GM12872 (cell line): ENCODE measurements around the gene RPUSD2.

Experiments used
- TF ChIP-seq, protein P1 (sequence below): IDR thresholded peaks from 3 replicates; pipeline ENCODE4 v1.5.1; 2011; ENCODE audit warnings: low read depth, mild to moderate bottlenecking, low read length, moderate library complexity; ENCODE audit not compliant: insufficient read depth

RPUSD2 gene

DNA sequence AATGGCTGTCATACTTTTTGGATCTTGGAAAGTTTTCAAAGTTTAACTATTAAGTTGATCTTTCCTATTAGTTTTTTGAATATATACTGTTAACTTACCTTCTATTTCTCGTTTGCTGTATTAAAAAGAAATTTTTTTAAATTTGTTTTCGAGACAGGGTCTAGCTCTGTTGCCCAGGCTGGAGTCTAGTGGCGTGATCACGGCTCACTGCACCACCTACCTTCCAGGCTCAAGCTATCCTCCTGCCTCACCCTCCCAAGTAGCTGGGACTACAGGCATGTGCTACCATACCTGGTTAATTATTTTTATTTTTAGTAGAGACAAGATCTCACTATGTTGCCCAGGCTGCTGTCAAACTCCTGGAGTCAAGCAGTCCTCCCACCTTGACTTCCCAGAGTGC is 29.6 kb downstream of the RPUSD2 start:
- TF ChIP-seq, protein P1, sequence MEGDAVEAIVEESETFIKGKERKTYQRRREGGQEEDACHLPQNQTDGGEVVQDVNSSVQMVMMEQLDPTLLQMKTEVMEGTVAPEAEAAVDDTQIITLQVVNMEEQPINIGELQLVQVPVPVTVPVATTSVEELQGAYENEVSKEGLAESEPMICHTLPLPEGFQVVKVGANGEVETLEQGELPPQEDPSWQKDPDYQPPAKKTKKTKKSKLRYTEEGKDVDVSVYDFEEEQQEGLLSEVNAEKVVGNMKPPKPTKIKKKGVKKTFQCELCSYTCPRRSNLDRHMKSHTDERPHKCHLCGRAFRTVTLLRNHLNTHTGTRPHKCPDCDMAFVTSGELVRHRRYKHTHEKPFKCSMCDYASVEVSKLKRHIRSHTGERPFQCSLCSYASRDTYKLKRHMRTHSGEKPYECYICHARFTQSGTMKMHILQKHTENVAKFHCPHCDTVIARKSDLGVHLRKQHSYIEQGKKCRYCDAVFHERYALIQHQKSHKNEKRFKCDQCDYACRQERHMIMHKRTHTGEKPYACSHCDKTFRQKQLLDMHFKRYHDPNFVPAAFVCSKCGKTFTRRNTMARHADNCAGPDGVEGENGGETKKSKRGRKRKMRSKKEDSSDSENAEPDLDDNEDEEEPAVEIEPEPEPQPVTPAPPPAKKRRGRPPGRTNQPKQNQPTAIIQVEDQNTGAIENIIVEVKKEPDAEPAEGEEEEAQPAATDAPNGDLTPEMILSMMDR, result no peak

GRCh38 chr15:40600956-40601355 is 31.9 kb downstream of the RPUSD2 start:
- TF ChIP-seq, protein P1, result no peak

DNA sequence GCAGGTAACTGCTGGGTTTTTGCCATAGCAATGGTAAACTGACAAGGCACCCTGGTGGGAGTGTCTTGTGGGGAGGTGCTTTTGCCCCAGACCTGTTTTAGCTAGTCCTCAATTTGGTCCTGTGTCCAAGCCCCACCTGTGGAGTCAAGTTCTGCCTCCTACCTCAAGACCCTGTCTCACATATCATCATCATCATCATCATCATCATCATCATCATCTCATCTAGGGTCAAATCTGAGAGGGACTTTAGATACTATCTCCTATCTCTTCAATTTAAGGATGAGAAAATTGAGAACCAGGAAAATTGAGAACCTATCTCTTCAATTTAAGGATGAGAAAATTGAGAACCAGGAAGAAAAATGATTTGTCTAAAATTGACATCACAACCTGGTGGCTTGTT is 34.8 kb downstream of the RPUSD2 start:
- TF ChIP-seq, protein P1, result no peak

GRCh38 chr15:40613080-40613479 is 44.0 kb downstream of the RPUSD2 start:
- TF ChIP-seq, protein P1, result no peak

DNA sequence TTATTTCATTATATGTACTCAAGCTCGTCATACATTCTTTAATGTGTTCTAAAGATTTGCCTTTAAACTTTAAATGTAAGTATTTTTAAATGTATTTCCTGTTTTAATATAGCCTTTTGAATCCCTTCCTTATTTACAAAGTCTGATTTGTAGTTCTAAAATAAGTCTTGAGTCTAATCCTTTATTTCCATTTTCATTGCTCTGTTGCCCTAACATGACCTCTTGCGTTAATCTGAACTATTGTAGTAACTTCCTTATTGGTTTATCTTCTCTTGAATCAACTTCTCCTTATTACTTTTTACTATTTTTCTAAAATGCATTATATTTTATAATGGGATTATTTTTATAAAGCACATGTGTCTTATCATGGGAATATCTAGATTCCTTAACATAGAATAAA is 48.9 kb downstream of the RPUSD2 start:
- TF ChIP-seq, protein P1, result no peak

GRCh38 chr15:40618906-40619305 is 49.8 kb downstream of the RPUSD2 start:
- TF ChIP-seq, protein P1, result no peak

GRCh38 chr15:40623361-40623760 is 54.3 kb downstream of the RPUSD2 start:
- TF ChIP-seq, protein P1, result no peak
